Vagina (tissue), 2 donors: ENCODE measurements around the gene GSTM2. TPM values are rescaled to one million over a fixed set of nuclear protein-coding genes. Genes with fewer than 3 reads are reported as not detected.
"Not testable (repeated sequence)": the region's sequence is repeated elsewhere in the genome, so short reads cannot be mapped to it uniquely, and the experiment has no call there.

Source experiments
- DNase-seq, 2 donors: peaks; one replicate each; pipeline ENCODE4 v3.0.0-alpha.2; 2017; ENCODE audit errors: extremely low spot score in 2 of 2
- H3K27ac ChIP-seq: fragments of 200-600 bp; sonication (generic); one replicate; pipeline ENCODE4 v1.5.1; 2019
- H3K27me3 ChIP-seq: fragments of 200-600 bp; sonication (generic); one replicate; pipeline ENCODE4 v1.5.1; 2019
- H3K36me3 ChIP-seq, 2 donors: fragments of 200-600 bp; sonication (generic); one replicate each; pipeline ENCODE4 v1.5.1; 2017 to 2019
- H3K4me1 ChIP-seq: fragments of 200-600 bp; sonication (generic); one replicate; pipeline ENCODE4 v1.5.1; 2019
- H3K4me3 ChIP-seq, 2 donors: fragments of 200-600 bp; sonication (generic); 1 replicate in 1 of 2; 2 replicates in 1 of 2; pipeline ENCODE4 v1.5.1; 2016 to 2019
- H3K9me3 ChIP-seq: fragments of 200-600 bp; sonication (generic); one replicate; pipeline ENCODE4 v1.5.1; 2019
- POLR2A ChIP-seq, 2 donors: fragments of 450-650 bp; IDR thresholded peaks; one replicate each; pipeline ENCODE4 v1.6.1; 2017; ENCODE audit warnings: antibody characterized with exemption in 2 of 2, mild to moderate bottlenecking in 2 of 2, moderate library complexity in 2 of 2
- POLR2AphosphoS5 ChIP-seq, 2 donors: sonication (generic); formaldehyde crosslinking; IDR thresholded peaks; one replicate each; pipeline ENCODE4 v1.9.0; 2017; ENCODE audit warnings: antibody characterized with exemption in 2 of 2, mild to moderate bottlenecking in 2 of 2, low read depth in 1 of 2; ENCODE audit not compliant: insufficient read depth in 1 of 2
- intact Hi-C: fragments of 100-400 bp; cut with DNase I; formaldehyde crosslinking; loops from one replicate; pipeline ENCODE4 v1.15.1; 2023
- total RNA-seq: library from RNA; depleted of rRNA; stranded (reverse); fragments of >200 nt; gene quantifications from one replicate; pipeline ENCODE4 v1.2.3, GENCODE V29; 2016
- TF ChIP-seq, protein P1 (sequence below), 3 experiments: fragments of 450-650 bp in 2 of 3; fragments of 200-600 bp in 1 of 3; sonication (generic) in 1 of 3; IDR thresholded peaks; one replicate each; pipeline ENCODE4 v1.5.1; 2017 to 2019; ENCODE audit warnings: antibody characterized with exemption in 3 of 3, mild to moderate bottlenecking in 2 of 3, moderate library complexity in 2 of 3

Gene GSTM2
- total RNA-seq, 1 donor from 2014 or later, result 130 TPM

DNA sequence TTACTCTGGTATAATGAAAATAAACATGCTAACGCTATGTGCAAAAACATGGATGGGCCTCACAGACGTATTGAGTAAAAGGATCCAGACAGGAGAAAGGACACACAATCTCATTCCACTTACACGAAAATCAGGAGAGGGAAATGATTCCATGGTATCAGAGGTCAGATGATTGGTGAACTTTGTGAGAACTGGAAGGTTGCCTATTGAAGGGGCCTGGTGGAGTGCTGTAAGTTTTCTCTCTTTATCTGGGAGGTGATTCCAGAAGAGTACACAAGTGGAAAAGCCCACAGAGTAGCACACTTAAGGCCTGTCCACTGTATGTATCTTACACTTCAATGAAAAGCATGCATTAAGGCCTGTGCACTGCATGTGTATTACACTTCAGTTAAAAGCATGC lies 9.6 kb downstream of the GSTM2 start:
- Histone ChIP-seq H3K27ac (no peak overlapping the region), H3K36me3 (no peaks in the 10 kb centered on the region), H3K4me1 (no peaks in the 10 kb centered on the region), H3K4me3 (no peak overlapping the region), H3K27me3 (no peaks in the 10 kb centered on the region), H3K9me3 (no peaks in the 10 kb centered on the region)
- TF ChIP-seq, protein P1, sequence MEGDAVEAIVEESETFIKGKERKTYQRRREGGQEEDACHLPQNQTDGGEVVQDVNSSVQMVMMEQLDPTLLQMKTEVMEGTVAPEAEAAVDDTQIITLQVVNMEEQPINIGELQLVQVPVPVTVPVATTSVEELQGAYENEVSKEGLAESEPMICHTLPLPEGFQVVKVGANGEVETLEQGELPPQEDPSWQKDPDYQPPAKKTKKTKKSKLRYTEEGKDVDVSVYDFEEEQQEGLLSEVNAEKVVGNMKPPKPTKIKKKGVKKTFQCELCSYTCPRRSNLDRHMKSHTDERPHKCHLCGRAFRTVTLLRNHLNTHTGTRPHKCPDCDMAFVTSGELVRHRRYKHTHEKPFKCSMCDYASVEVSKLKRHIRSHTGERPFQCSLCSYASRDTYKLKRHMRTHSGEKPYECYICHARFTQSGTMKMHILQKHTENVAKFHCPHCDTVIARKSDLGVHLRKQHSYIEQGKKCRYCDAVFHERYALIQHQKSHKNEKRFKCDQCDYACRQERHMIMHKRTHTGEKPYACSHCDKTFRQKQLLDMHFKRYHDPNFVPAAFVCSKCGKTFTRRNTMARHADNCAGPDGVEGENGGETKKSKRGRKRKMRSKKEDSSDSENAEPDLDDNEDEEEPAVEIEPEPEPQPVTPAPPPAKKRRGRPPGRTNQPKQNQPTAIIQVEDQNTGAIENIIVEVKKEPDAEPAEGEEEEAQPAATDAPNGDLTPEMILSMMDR (IDR thresholded peaks at IDR 0.05), result no peak
- no peak for TF ChIP-seq POLR2AphosphoS5 (IDR thresholded peaks at IDR 0.05; ENCODE audit: insufficient read depth in 1 of 2, low read depth in 1 of 2)
- no peak for TF ChIP-seq POLR2A (IDR thresholded peaks at IDR 0.05)
- no peak for DNase-seq
- intact Hi-C loops, result no loop called here

DNA sequence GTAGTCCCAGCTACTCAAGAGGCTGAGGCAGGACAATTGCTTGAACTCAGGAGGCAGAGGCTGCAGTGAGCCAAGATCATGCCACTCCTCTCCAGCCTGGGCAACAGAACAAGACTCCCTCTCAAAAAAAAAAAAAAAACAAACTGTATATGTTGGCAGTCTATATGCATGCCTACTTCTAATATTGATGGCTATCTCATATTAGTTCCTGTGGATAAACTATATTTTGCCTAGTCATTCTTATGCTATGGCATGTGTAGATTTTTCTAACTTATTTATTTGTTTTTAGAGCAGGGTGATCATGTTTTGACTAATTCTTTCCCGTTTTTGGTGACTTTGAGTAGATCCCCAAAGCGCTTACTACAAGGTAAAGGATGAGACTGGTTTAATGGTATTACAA lies 10.8 kb downstream of the GSTM2 start:
- H3K9me3 ChIP-seq, H3K4me3 ChIP-seq, H3K27ac ChIP-seq, DNase-seq, H3K36me3 ChIP-seq, H3K4me1 ChIP-seq, intact Hi-C loops, H3K27me3 ChIP-seq: not testable (repeated sequence)

DNA sequence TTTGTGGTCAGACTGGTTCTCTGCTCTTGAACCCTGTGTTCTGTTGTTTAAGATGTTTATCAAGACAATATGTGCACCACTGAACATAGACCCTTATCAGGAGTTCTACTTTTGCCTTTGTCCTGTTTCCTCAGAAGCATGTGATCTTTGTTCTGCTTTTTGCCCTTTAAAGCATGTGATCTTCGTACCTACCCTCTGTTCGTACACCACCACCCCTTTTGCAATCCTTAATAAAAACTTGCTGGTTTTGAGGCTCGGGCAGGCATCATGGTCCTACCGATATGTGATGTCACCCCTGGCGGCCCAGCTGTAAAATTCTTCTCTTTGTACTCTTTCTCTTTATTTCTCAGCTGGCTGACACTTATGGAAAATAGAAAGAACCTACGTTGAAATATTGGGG lies 16.9 kb downstream of the GSTM2 start:
- intact Hi-C loops, H3K9me3 ChIP-seq, H3K4me1 ChIP-seq, DNase-seq, H3K27ac ChIP-seq, H3K36me3 ChIP-seq, H3K4me3 ChIP-seq, H3K27me3 ChIP-seq: not testable (repeated sequence)

DNA sequence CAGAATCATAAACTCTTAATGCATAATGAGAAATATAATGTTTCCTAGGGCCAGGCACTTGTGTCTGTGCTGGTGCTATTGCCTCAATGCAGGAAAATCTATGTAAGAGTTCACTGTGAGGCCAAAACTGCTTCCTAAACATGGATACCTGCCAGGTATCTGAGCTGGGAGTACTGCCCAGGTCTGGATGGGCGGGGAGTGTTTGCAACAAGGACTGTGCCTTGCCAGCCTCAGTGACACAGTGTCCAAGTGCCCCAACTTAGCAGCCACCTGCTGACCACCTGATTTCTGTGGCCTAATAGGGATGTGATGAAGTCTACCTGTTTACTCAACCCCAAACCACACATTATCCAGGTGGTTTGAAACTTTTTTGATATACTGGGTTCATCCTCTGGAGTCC lies 17.5 kb downstream of the GSTM2 start:
- DNase-seq, intact Hi-C loops, H3K36me3 ChIP-seq: not testable (repeated sequence)

DNA sequence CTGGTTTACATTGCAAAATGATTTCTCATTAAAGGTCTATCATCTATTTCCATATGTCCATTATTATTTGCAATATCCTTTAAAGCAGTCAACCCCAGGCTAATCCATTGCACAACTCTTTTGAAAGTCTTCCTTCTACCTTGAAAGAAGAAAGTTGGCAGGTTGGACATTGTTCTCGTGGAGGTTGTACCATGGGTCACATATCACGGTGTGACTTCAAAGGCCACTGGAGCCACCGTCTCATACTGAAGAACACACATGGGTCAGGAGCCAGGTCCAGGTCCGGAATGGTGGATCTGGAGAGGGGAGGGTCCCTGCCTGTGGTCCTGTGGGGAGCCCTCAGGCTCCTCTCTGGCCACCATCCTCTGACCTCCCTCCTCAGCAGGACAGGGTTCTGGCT lies 18.0 kb downstream of the GSTM2 start:
- intact Hi-C loops, H3K27ac ChIP-seq: not testable (repeated sequence)

More for the DNA sequence above, 17.5 kb downstream of the GSTM2 start:
- not testable (repeated sequence) for H3K4me1 ChIP-seq, H3K27me3 ChIP-seq, H3K4me3 ChIP-seq, H3K9me3 ChIP-seq, H3K27ac ChIP-seq

DNA sequence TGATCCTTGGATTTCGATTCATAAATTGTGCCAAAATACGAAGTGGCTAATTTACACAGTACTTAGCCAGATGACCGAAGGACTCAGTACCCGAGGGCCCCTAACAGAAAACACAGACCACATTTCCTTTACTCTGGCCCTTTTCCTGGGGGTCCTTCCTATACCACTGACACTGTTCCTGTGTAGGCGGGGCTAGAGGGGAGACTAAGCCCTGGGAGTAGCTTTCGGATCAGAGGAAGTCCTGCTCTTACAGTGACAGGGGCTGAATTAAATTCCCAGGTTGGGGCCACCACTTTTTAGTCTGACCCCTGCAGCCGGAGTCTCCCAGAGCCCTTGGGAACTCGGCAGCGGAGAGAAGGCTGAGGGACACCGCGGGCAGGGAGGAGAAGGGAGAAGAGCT lies 19.3 kb downstream of the GSTM2 start:
- H3K27me3 ChIP-seq, intact Hi-C loops, DNase-seq, H3K9me3 ChIP-seq, H3K36me3 ChIP-seq, H3K27ac ChIP-seq, H3K4me1 ChIP-seq: not testable (repeated sequence)
- H3K4me3 ChIP-seq, result peak overlapping the region in 1 of 2 donors; percentile 55

More for the DNA sequence above, 18.0 kb downstream of the GSTM2 start:
- DNase-seq, H3K27me3 ChIP-seq, H3K4me3 ChIP-seq, H3K9me3 ChIP-seq, H3K4me1 ChIP-seq, H3K36me3 ChIP-seq: not testable (repeated sequence)

DNA sequence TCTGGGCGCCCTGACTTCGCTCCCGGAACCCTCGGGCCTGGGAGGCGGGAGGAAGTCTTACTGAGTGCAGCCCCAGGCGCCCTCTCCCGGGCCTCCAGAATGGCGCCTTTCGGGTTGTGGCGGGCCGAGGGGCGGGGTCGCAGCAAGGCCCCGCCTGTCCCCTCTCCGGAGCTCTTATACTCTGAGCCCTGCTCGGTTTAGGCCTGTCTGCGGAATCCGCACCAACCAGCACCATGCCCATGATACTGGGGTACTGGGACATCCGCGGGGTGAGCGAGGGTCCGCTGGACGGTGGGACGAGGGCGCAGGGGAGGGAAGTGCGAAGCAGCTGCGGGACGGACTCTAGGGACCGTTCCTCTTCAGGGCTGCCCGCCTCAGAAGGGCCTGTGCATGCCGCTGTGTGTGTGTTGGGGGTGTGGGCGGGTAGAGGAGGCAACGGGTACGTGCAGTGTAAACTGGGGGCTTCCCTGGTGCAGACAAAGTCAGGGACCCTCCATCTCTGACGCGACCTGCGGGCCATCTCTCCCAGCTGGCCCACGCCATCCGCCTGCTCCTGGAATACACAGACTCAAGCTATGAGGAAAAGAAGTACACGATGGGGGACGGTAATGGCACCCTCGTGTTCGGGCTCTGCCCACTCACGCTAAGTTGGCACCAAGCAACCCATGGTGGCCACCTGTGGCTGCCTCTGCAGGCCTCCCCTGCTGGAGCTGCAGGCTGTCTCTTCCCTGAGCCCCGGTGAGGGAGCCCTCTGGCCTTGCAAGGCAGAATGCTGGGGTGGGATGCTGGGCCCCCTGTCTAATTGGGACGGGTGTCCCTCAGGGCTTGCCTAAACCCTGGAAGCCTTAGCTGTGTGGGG lies 20.0 kb downstream of the GSTM2 start, which contains the start of gene GSTM1:
GSTM1 (plus strand) TSS at position 177 of the 859 bp plus-strand sequence; CDS start at position 234, 57 bp downstream.
- Histone ChIP-seq H3K27ac (no peak within 1 kb of the TSS), H3K27me3 (no peaks in the 10 kb centered on the region), H3K4me1 (no peaks in the 10 kb centered on the region), H3K4me3 (peak within 1 kb of the TSS in 1 of 2 donors; percentile 55), H3K36me3 (no peaks in the 10 kb centered on the region), H3K9me3 (no peaks in the 10 kb centered on the region)
- no peak for DNase-seq
- intact Hi-C loops, result no loop called here
- TF ChIP-seq POLR2A (IDR thresholded peaks at IDR 0.05), result no peak
- TF ChIP-seq POLR2AphosphoS5 (IDR thresholded peaks at IDR 0.05; ENCODE audit: insufficient read depth in 1 of 2, low read depth in 1 of 2), result peak in 1 of 2 donors; percentile 72
- TF ChIP-seq, protein P1 (IDR thresholded peaks at IDR 0.05), result no peak
